IPS-NIHi11 (cell line): Measurements from ENCODE around the gene AGO3.
"Not testable (repeated sequence)": the region's sequence is repeated elsewhere in the genome, so short reads cannot be mapped to it uniquely, and the experiment has no call there.

ENCODE experiments used
- DNase-seq: peaks from one replicate; pipeline ENCODE4 v3.0.0; 2012; ENCODE audit warnings: mixed read lengths, low spot score

The AGO3 gene

GRCh38 chr1:36008546-36009197 lies 77.8 kb downstream of the AGO3 start:
- no peak for DNase-seq

DNA sequence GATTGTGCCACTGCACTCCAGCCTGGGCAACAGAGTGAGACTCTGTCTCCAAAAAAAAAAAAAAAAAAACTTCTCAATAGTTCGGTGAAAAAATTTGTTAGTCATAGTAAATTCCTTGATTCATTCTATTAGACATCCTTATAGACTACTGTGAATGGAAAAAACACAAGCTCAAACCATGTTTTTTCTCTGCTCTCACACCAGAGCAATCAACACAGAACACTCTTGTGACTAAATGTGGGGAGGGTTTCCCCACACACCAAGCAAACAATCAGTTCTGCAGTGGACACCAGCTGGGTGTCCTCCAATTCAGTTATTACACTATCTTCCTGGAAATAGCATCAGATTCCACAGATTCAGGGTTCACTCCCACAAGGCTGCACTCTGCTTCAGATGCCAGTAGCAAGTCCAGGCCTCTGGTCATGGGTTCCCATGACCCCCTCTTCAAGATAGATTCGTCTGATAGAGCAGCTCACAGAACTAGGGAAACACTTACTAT lies 83.9 kb downstream of the AGO3 start:
- no peak for DNase-seq

GRCh38 chr1:36016686-36017085 lies 85.8 kb downstream of the AGO3 start:
- no peak for DNase-seq

DNA sequence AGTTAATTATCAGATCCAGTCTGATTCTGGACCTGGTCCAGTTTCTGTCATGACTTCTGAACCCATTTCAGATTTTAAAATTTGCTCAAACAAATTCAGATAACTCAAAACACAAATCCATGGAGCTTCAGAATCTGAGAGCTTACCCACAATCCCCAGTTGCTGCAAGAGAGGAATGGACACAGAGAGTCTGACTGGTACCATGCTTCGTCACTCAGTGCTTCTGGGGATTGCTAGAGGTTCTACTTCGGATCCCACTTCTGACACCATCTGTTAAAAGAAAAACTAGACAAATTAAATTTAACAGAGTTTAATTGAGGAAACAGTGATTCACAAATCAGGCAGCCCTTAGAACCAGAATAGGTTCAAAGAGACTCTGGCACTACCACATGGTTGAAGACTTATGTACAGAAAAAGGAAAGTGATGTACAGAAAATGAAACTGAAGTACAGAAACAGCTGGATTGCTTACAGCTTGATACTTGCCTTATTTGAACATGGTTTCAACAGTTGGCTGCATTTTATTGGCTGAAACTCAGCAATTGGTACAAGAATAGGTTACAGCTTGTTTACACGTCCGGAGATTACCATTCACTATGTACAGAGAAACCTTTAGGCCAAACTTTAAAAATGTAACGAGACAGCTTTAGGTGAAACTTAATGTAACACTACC lies 92.3 kb downstream of the AGO3 start:
- DNase-seq = no peak

DNA sequence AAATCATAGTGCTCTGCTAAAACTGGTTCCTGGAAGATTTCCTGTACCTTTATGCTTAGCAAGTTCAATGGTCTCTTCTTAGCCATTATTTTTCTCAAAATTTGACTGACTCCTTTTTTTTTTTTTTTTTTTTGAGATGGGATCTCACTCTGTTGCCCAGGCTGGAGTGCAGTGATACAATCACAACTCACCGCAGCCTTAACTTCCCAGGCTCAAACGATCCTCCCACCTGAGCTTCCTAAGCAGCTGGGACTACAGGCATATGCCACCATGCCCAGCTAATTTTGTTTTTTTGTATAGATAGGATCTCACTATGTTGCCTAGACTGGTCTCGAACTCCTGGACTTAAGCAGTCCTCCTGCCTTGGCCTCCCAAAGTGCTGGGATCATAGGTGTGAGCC lies 93.1 kb downstream of the AGO3 start:
- not testable (repeated sequence) for DNase-seq

GRCh38 chr1:36024847-36025246 lies 93.9 kb downstream of the AGO3 start:
- DNase-seq = no peak

GRCh38 chr1:36027766-36028165 lies 96.9 kb downstream of the AGO3 start:
- DNase-seq = no peak

- DNase-seq = no peak
These were observed 100.5 kb downstream of the AGO3 start for GRCh38 chr1:36031441-36031840.

- DNase-seq = no peak
These were observed 103.8 kb downstream of the AGO3 start for GRCh38 chr1:36034692-36035091.

DNA sequence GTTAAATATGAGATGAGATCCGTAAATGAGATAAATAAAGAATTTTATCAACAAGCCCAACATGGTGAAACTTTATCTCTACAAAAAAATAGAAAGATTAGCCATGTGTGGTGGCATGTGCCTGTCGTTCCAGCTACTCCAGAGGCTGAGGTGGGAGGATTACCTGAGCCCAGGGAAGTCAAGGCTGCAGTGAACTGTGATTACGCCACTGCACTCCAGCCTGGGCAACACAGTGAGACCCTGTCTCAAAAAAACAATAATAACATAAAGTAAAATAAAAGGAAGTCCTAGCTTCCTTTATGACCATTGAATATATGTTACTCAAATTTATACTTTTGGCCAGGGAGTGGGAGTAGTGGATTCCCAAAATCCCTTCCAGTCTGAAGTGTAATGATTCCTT lies 104.2 kb downstream of the AGO3 start:
- no peak for DNase-seq

DNA sequence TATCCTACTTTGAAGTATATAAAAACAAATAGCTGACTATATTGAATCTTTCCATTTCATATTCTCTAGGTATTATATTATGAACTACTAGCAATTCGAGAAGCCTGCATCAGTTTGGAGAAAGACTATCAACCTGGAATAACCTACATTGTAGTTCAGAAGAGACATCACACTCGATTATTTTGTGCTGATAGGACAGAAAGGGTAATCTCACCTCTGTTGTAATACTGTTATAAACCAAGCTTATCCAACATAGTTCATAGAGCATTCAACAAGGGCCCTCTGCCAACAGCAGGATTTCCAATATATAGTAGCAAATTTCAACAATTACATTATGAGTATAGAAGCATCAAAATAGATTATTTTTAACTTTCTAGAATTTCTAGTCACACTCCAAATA lies 109.3 kb downstream of the AGO3 start:
- DNase-seq = no peak

DNA sequence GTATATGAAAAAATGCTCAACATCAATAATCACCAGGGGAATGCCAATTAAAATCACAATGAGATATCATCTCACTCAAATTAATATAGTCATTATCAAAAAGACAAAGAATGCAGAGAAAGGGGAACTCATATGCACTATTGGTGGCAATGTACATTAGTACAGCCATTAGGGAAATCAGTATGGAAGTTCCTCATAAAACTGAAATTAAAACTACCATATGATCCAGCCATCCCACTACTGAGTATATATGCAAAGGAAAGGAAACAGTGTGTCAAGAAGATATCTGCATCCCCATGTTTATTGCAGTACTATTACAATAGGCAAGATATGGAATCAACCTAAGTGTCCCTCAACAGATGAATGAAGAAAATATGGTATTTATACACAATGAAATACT lies 120.9 kb downstream of the AGO3 start:
- no peak for DNase-seq

DNA sequence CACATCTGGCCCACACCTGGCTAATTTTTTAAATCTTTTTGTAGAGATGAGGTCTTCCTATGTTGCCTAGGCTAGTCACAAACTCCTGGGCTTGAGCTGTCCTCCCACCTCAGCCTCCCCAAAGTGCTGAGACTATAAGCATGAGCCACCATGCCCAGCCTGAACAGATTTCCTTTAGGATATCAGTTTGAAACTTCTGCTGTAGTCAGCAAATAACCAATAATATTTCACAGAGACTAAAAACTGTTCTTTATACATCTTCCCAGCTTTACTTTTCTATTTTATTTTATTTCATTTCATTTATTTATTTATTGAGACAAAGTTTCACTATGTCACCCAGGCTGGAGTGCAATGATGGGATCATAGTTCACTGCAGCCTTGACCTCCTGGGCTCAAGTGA lies 123.1 kb downstream of the AGO3 start:
- DNase-seq = no peak

DNA sequence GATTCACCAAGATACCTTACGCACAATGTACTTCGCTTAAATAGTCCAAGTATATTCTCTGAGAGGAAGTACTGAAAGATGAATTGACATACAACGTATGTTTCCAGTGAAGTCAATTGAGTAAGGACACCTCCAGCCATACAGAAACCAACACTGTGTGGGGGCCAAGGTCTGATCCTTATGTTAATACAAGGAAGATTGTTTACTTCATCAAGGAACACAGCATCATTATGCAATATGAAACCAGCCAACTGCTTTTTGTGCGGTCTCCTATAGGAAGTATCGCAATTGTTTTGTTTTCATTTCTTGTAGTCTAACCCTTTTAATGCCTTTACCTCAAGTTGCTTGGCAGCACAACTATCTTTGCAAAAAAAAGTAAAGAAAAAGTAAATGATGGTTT lies 124.8 kb downstream of the AGO3 start:
- DNase-seq = no peak

GRCh38 chr1:36062315-36062714 lies 131.4 kb downstream of the AGO3 start:
- DNase-seq = no peak

DNA sequence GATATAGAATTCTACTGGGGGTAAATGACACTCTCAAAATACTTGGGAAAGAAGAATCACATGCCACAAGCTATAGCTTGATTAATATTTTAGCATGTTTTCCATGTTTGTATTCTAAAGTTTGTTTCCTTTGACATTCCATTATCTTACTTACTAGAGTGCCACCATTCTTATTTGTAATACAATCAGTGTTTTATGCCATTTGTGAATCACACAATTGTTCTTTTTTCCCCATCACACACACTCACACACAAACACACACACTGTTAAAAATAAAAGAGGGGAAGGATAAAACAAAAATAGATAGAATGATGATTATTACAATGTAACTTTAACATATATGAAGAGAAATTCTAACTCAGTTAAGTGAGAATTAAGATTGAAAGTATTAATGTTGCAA lies 137.0 kb downstream of the AGO3 start:
- no peak for DNase-seq

GRCh38 chr1:36068866-36069265 lies 138.0 kb downstream of the AGO3 start:
- no peak for DNase-seq

GRCh38 chr1:36070349-36070748 lies 139.4 kb downstream of the AGO3 start:
- DNase-seq = no peak

- no peak for DNase-seq
These were observed 146.2 kb downstream of the AGO3 start for GRCh38 chr1:36076979-36077573.

- DNase-seq = no peak
These were observed 149.3 kb downstream of the AGO3 start for GRCh38 chr1:36080236-36080635.

GRCh38 chr1:36080801-36081200 lies 149.9 kb downstream of the AGO3 start:
- no peak for DNase-seq

GRCh38 chr1:36081926-36082485 lies 151.1 kb downstream of the AGO3 start:
- no peak for DNase-seq

DNA sequence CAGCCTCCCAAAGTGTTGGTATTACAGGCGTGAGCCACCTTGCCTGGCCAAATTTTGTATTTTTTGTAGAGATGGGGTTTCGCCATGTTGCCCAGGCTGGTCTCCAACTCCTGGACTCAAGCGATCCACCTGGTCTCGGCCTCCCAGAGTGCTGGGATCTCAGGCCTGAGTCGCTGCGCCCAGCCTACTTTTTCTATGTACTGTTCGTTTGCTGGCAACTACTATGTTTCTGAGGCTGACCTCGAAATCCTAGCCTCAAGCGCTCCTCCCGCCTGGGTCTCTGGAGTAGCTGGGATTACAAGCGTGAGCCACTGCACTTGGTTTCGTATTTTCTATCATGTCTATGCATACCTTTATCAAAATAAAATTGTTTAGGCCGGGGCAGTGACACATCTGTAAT lies 152.3 kb downstream of the AGO3 start:
- DNase-seq = no peak
